OCI-LY3 (cell line): Measurements from ENCODE around the gene ARMH4.

Experiments used
- H2AFZ ChIP-seq: fragments of 200-600, 300-600 bp; shearing (Covaris generic); 2 replicates; pipeline ENCODE4 v1.6.0; 2014; ENCODE audit warnings: antibody characterized with exemption, low read depth, low read length
- H3K27ac ChIP-seq: fragments of 200-600, 300-600 bp; sonication (generic); 2 replicates; pipeline ENCODE4 v1.5.1; 2014; ENCODE audit warnings: mild to moderate bottlenecking, low read length, moderate library complexity, mixed read lengths
- H3K27me3 ChIP-seq: fragments of 200-600, 300-600 bp; sonication (generic); 2 replicates; pipeline ENCODE4 v1.6.1; 2014; ENCODE audit warnings: low read depth, low read length, mixed read lengths
- H3K36me3 ChIP-seq: fragments of 200-600, 300-600 bp; sonication (generic); replicated peaks from 2 replicates; pipeline ENCODE3; 2014; ENCODE audit warnings: low read depth, low read length, mixed read lengths
- H3K4me1 ChIP-seq: fragments of 300-600, 200-600 bp; sonication (generic); 2 replicates; pipeline ENCODE4 v1.6.1; 2014; ENCODE audit warnings: low read length, mixed read lengths
- H3K4me2 ChIP-seq: fragments of 200-600, 300-600 bp; sonication (generic); 2 replicates; pipeline ENCODE4 v1.6.1; 2014; ENCODE audit warnings: low read length, mixed read lengths
- H3K4me3 ChIP-seq: fragments of 300-600, 200-600 bp; sonication (generic); 2 replicates; pipeline ENCODE4 v1.5.1; 2014; ENCODE audit warnings: antibody characterized with exemption, mild to moderate bottlenecking, low read length, moderate library complexity
- H3K79me2 ChIP-seq: fragments of 300-600, 200-600 bp; shearing (Covaris generic); 2 replicates; pipeline ENCODE4 v1.6.1; 2014; ENCODE audit warnings: mild to moderate bottlenecking, low read length, mixed read lengths
- H3K9ac ChIP-seq: fragments of 300-600, 200-600 bp; shearing (Covaris generic); 2 replicates; pipeline ENCODE4 v1.6.0; 2014; ENCODE audit warnings: mild to moderate bottlenecking, low read length, moderate library complexity
- H3K9me3 ChIP-seq: fragments of 200-600, 300-600 bp; shearing (Covaris generic); 2 replicates; pipeline ENCODE4 v1.6.1; 2014; ENCODE audit warnings: low read length, mixed read lengths; ENCODE audit not compliant: insufficient read depth
- H4K20me1 ChIP-seq: fragments of 200-600, 300-600 bp; sonication (generic); 2 replicates; pipeline ENCODE4 v1.6.1; 2016; ENCODE audit warnings: low read length, mixed read lengths; ENCODE audit not compliant: insufficient read depth
- EZH2phosphoT487 ChIP-seq: fragments of 200-600 bp; shearing (Covaris generic); IDR thresholded peaks from 2 replicates; pipeline ENCODE4 v1.6.1; 2018; ENCODE audit warnings: antibody characterized with exemption, mixed run types, low read depth
- TF ChIP-seq, protein P1 (sequence below): fragments of 200-600, 300-600 bp; sonication (generic); IDR thresholded peaks from 2 replicates; pipeline ENCODE4 v1.5.1; 2014; ENCODE audit warnings: antibody characterized with exemption, low read length, low read depth

The ARMH4 gene

DNA sequence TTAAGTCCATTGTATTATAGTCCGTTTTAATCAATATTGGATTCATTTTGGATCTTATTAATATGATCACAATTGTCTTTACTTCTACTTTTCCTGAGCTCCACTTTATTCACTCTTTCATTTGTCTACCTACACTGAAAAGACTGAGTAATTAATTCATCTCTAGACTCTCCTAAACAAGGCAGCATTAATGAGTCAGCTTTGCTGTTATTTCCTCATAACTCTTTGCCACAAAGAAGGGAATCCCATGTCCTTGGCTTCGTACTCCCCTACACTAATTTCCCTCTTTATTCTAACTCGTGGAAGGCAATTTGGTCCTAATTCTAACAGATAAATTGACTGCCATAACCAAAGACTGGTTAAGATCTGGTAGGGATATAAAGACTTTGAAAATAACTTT, 91.9 kb downstream of the ARMH4 start:
- no peaks in the 10 kb centered on the region for H3K4me1 ChIP-seq
- H3K9me3 ChIP-seq, result no peaks in the 10 kb centered on the region
- H3K36me3 ChIP-seq, result no peaks in the 10 kb centered on the region
- no peak overlapping the region for H2AFZ ChIP-seq
- no peaks in the 10 kb centered on the region for H3K79me2 ChIP-seq
- H3K4me2 ChIP-seq, result no peak overlapping the region
- H3K27ac ChIP-seq, result no peak overlapping the region
- no peak overlapping the region for H3K9ac ChIP-seq
- no peak for TF ChIP-seq EZH2phosphoT487
- TF ChIP-seq, protein P1, sequence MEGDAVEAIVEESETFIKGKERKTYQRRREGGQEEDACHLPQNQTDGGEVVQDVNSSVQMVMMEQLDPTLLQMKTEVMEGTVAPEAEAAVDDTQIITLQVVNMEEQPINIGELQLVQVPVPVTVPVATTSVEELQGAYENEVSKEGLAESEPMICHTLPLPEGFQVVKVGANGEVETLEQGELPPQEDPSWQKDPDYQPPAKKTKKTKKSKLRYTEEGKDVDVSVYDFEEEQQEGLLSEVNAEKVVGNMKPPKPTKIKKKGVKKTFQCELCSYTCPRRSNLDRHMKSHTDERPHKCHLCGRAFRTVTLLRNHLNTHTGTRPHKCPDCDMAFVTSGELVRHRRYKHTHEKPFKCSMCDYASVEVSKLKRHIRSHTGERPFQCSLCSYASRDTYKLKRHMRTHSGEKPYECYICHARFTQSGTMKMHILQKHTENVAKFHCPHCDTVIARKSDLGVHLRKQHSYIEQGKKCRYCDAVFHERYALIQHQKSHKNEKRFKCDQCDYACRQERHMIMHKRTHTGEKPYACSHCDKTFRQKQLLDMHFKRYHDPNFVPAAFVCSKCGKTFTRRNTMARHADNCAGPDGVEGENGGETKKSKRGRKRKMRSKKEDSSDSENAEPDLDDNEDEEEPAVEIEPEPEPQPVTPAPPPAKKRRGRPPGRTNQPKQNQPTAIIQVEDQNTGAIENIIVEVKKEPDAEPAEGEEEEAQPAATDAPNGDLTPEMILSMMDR, result no peak
- no peaks in the 10 kb centered on the region for H4K20me1 ChIP-seq
- H3K4me3 ChIP-seq, result no peak overlapping the region
- H3K27me3 ChIP-seq, result peaks cover 46% of the 10 kb centered on the region

DNA sequence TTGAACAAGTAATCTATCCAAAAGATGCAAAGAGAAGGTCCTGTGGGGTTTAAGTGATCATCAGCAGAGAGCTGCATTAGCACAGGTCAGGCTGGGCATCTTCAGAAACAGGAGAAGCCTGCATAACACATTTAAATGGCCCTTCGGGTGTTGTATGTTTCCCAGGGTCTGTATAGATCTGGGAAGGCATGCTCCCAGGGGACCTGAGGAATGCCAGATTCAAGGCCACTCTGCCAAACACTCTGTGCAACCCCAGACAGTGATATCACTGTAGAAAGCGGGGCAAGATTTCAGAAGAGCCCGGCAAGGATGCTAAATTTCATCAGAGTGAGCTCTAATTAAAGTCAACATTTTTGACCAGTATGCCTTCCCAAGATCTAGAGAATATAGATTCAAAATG, 92.9 kb downstream of the ARMH4 start:
- TF ChIP-seq, protein P1, result no peak
- no peak for TF ChIP-seq EZH2phosphoT487
- H3K27me3 ChIP-seq, result peaks cover 42% of the 10 kb centered on the region
- H3K79me2 ChIP-seq, result no peaks in the 10 kb centered on the region
- no peak overlapping the region for H3K4me2 ChIP-seq
- no peak overlapping the region for H3K9ac ChIP-seq
- no peak overlapping the region for H3K27ac ChIP-seq
- H3K4me3 ChIP-seq, result no peak overlapping the region
- no peaks in the 10 kb centered on the region for H3K36me3 ChIP-seq
- no peaks in the 10 kb centered on the region for H3K4me1 ChIP-seq
- H3K9me3 ChIP-seq, result no peaks in the 10 kb centered on the region
- no peak overlapping the region for H2AFZ ChIP-seq
- no peaks in the 10 kb centered on the region for H4K20me1 ChIP-seq

- no peaks in the 10 kb centered on the region for H3K4me1 ChIP-seq
- no peak overlapping the region for H3K4me3 ChIP-seq
- no peaks in the 10 kb centered on the region for H3K36me3 ChIP-seq
- H4K20me1 ChIP-seq, result no peaks in the 10 kb centered on the region
- H3K27ac ChIP-seq, result no peak overlapping the region
- peaks cover 28% of the 10 kb centered on the region for H3K27me3 ChIP-seq
- TF ChIP-seq EZH2phosphoT487, result no peak
- H2AFZ ChIP-seq, result no peak overlapping the region
- no peaks in the 10 kb centered on the region for H3K9me3 ChIP-seq
- H3K79me2 ChIP-seq, result no peaks in the 10 kb centered on the region
- H3K4me2 ChIP-seq, result no peak overlapping the region
- no peak overlapping the region for H3K9ac ChIP-seq
These were observed 96.5 kb downstream of the ARMH4 start for GRCh38 chr14:58055497-58056010.

GRCh38 chr14:58054100-58054499, 97.9 kb downstream of the ARMH4 start:
- Histone ChIP-seq H3K36me3 (no peaks in the 10 kb centered on the region), H3K4me2 (no peak overlapping the region), H3K79me2 (no peaks in the 10 kb centered on the region), H3K4me1 (no peaks in the 10 kb centered on the region), H3K4me3 (no peak overlapping the region), H3K27me3 (peaks cover 15% of the 10 kb centered on the region), H3K9ac (no peak overlapping the region), H2AFZ (no peak overlapping the region), H3K9me3 (no peaks in the 10 kb centered on the region), H3K27ac (no peak overlapping the region), H4K20me1 (no peaks in the 10 kb centered on the region)
- TF ChIP-seq, protein P1, result no peak
- no peak for TF ChIP-seq EZH2phosphoT487
